Endothelial cell of umbilical vein (primary cell): ENCODE data around the gene ZNF143.

Experiments
- EZH2 ChIP-seq: IDR thresholded peaks from 2 replicates; pipeline ENCODE4 v1.6.1; 2012; ENCODE audit warnings: borderline replicate concordance, low read depth, mild to moderate bottlenecking, moderate library complexity, low read length, inconsistent platforms; ENCODE audit not compliant: severe bottlenecking
- JUN ChIP-seq: IDR thresholded peaks from 2 replicates; pipeline ENCODE4 v1.6.1; 2011; ENCODE audit warnings: borderline replicate concordance, low read depth; ENCODE audit not compliant: insufficient read length, insufficient read depth
- POLR2A ChIP-seq: IDR thresholded peaks from 2 replicates; pipeline ENCODE4 v1.6.1; 2012; ENCODE audit warnings: low read depth, mild to moderate bottlenecking, control low read depth, low read length
- POLR2AphosphoS5 ChIP-seq: IDR thresholded peaks from 2 replicates; pipeline ENCODE4 v1.6.1; 2012; ENCODE audit warnings: low read depth, mild to moderate bottlenecking, control low read depth, low read length, moderate library complexity; ENCODE audit not compliant: insufficient read depth
- TF ChIP-seq, protein P1 (sequence below), 2 donors: IDR thresholded peaks; 1 replicate in 1 of 2; 2 replicates in 1 of 2; pipeline ENCODE4 v1.5.1; 2011; ENCODE audit warnings: low read length in 2 of 2, mild to moderate bottlenecking in 2 of 2, moderate library complexity in 2 of 2, control low read depth in 1 of 2, inconsistent platforms in 1 of 2, low read depth in 1 of 2; ENCODE audit not compliant: insufficient read depth in 1 of 2; ENCODE audit errors: extremely low read depth in 1 of 2
- TF ChIP-seq, protein P2 (sequence below): IDR thresholded peaks from 2 replicates; pipeline ENCODE4 v1.6.1; 2011; ENCODE audit not compliant: insufficient read depth, insufficient read length

GRCh38 chr11:9550191-9550628 is 89.4 kb downstream of the ZNF143 start:
- TF ChIP-seq, protein P1, sequence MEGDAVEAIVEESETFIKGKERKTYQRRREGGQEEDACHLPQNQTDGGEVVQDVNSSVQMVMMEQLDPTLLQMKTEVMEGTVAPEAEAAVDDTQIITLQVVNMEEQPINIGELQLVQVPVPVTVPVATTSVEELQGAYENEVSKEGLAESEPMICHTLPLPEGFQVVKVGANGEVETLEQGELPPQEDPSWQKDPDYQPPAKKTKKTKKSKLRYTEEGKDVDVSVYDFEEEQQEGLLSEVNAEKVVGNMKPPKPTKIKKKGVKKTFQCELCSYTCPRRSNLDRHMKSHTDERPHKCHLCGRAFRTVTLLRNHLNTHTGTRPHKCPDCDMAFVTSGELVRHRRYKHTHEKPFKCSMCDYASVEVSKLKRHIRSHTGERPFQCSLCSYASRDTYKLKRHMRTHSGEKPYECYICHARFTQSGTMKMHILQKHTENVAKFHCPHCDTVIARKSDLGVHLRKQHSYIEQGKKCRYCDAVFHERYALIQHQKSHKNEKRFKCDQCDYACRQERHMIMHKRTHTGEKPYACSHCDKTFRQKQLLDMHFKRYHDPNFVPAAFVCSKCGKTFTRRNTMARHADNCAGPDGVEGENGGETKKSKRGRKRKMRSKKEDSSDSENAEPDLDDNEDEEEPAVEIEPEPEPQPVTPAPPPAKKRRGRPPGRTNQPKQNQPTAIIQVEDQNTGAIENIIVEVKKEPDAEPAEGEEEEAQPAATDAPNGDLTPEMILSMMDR (IDR thresholded peaks at IDR 0.05; ENCODE audit: extremely low read depth in 1 of 2, insufficient read depth in 1 of 2, low read depth in 1 of 2, low read length in 2 of 2) = no peak
- TF ChIP-seq JUN (no peak), POLR2A (no peak), POLR2AphosphoS5 (no peak), EZH2 (no peak)
- TF ChIP-seq, protein P2, sequence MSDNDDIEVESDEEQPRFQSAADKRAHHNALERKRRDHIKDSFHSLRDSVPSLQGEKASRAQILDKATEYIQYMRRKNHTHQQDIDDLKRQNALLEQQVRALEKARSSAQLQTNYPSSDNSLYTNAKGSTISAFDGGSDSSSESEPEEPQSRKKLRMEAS = no peak
